ENCODE data around the gene WNT9A.
A peak's percentile ranks its signal among the peaks of the same experiment; 100 is the strongest.
"Not testable (repeated sequence)": the region's sequence is repeated elsewhere in the genome, so short reads cannot be mapped to it uniquely, and the experiment has no call there.

WNT9A gene, protein sequence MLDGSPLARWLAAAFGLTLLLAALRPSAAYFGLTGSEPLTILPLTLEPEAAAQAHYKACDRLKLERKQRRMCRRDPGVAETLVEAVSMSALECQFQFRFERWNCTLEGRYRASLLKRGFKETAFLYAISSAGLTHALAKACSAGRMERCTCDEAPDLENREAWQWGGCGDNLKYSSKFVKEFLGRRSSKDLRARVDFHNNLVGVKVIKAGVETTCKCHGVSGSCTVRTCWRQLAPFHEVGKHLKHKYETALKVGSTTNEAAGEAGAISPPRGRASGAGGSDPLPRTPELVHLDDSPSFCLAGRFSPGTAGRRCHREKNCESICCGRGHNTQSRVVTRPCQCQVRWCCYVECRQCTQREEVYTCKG

DNA sequence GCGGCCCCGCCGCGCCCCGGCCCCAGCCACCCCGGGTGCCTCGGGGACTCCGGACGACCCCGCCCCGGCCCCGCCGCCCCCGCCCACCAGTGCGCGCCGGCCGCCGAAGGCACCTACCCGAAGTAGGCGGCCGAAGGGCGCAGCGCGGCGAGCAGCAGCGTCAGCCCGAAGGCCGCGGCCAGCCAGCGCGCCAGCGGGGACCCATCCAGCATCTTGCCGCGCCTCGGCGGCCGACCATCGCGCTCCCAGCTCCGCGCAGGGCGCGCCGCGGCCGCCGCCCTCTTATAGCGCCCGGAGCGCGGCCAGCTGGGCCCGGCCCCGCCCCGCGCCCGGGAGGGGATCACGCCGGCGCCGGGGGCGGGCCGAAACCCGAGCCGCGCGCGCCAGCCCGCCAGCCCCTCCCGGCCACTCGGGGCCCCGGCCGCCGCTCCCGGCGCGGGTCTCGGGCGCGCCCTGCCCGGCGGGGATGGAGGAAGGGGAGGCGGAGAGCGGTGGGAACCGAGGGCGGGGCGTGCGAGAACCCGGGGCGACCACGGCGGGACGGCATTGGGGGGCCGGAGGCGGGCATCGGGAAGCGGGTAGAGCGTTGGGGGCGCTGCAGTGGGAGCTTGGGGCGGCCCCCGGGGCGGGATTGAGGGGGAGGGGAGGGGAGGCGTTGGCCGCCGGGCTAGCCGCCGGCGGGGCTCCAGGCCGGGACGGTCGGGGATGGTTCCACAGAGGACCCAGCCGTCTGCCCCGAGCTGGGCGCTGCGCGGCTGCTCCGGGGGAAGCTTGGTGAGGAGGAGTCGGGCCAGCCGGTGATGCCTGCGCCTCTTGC lies at the start of gene WNT9A:
Gene WNT9A, minus strand, starts transcription at position 257 of the 817 bp plus-strand sequence. Its CDS starts 45 bp downstream, at position 212.
- DNase-seq, result peak in 1 of 2 donors; percentile 9

GRCh38 chr1:227996187-227996950 lies 48.6 kb upstream of the WNT9A start:
- no peak for DNase-seq

DNA sequence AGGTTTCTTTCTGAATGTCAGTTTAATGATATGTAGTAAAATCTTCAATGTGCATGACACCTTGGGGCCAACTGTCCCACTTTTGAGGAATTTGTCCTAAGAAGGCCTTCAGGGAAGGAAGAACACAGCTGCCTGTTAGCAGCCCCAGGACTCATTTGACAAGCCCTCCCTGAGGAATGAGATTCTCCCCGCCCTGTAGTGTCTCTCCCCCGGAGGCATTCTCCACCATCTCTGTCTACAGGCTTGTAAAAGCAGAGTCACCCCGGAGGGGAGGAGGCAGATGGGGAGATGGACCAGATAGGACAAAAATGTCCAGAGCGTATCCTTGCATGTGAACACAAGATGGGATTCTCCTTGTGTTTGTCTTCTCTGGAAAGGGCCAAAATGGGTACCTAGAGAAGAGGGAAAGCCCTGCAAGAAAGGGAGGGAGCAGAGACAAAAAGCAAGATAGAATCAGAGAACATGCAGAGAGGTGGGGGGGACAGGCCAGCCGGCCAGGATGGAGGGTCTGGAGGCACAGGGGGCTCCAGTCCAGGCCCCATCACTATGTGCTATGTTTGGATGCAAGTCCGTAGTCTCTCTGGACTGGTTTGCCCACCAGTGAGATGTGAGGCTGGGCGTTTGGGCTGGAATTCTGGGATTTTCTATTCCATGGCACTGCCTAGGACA lies 47.0 kb upstream of the WNT9A start:
- no peak for DNase-seq

- DNase-seq, result no peak
Observed at GRCh38 chr1:227987181-227987580, 39.4 kb upstream of the WNT9A start.

- DNase-seq, result not testable (repeated sequence)
Observed at GRCh38 chr1:227975583-227976283, 28.0 kb upstream of the WNT9A start.

DNA sequence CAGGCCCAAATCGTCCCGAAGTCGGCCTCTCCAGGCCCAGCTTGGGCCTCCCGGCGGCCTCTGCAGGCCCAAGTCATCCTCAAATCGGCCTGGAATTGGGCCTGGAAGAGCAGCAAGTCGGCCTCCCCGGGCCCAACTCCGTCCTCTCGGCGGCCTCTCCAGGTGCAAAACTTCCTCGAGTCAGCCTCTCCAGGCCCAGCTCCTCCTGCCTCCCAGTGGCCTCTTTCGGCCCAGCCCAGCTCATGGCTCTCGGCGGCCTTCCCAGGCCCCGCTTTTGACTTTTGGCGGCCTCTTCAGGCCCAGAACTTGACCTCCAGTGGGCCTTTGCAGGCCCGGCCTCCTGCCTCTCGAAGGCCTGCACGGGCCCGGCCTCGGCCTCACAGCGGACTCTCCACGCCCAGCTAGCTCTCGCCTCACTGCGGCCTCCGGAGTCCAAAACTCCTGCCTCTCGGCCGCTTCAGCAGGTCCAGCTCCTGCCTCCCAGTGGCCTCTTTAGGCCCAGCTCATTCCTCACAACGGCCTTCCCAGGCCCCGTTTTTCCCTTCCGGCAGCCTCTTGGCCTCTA lies 26.1 kb upstream of the WNT9A start:
- not testable (repeated sequence) for DNase-seq

DNA sequence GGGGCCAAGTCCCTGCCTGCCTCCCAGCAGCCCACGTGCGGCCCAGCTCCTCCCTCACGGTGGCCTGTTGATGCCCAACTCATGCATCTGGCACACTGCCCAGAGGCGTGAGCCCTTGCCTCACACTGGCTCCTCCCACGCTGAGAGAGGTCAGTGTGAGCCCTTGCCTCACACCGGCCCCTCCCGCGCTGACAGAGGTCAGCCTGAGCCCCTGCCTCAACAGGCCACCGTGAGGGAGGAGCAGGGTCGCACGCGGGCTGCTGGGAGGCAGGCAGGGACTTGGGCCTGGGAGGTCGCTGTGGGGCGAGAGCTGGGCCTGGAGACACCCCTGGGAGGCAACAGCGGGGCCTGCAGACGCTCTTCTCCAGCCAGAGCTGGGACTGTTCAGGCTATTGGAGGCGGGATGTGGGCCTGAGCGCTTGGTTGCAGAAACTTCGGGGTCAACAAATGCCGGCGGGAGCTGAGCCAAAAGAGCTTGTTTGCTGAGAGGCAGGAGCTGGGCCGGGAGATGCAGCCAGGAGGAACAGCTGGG lies 25.2 kb upstream of the WNT9A start:
- DNase-seq, result not testable (repeated sequence)

DNA sequence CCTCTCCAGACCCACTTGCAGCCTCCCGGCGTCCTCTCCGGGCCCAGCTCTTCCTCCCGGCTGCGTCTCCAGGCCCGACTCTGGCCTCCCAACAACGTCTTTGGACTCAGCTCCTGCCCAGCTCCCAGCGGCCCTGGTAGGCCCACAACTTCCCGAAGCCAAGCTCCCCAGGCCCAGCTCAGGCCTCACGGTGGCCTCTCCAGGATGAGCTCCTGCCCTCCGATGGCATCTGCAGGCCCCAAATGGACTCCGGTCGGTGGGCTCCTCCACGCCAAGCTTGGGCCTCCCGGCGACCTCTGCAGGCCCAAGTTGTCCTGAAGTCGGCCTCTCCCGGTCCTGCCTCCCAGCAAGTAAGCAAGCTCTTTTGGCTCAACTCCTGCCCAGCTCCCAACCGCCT lies 24.5 kb upstream of the WNT9A start:
- DNase-seq, result not testable (repeated sequence)

DNA sequence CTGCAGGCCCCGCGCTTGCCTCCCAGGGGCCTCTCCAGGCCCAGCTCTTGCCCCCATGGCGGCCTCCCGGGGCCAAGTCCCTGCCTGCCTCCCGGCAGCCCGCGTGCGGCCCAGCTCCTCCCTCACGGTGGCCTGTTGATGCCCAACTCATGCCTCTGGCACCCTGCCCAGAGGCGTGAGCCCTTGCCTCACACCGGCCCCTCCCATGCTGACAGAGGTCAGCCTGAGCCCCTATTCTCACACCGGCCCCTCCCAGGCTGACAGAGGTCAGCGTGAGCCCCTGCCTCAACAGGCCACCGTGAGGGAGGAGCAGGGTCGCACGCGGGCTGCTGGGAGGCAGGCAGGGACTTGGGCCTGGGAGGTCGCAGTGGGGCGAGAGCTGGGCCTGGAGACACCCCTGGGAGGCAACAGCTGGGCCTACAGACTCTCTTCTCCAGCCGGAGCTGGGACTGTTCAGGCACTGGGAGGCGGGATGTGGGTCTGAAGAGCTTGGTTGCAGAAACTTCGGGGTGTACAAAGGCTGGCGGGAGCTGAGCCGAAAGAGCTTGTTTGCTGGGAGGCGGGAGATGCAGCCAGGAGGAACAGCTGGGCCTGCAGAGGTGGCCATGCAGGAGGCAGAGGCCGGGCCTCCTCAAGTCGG lies 24.0 kb upstream of the WNT9A start:
- DNase-seq, result not testable (repeated sequence)

GRCh38 chr1:227971216-227971615 lies 23.5 kb upstream of the WNT9A start:
- DNase-seq, result not testable (repeated sequence)

DNA sequence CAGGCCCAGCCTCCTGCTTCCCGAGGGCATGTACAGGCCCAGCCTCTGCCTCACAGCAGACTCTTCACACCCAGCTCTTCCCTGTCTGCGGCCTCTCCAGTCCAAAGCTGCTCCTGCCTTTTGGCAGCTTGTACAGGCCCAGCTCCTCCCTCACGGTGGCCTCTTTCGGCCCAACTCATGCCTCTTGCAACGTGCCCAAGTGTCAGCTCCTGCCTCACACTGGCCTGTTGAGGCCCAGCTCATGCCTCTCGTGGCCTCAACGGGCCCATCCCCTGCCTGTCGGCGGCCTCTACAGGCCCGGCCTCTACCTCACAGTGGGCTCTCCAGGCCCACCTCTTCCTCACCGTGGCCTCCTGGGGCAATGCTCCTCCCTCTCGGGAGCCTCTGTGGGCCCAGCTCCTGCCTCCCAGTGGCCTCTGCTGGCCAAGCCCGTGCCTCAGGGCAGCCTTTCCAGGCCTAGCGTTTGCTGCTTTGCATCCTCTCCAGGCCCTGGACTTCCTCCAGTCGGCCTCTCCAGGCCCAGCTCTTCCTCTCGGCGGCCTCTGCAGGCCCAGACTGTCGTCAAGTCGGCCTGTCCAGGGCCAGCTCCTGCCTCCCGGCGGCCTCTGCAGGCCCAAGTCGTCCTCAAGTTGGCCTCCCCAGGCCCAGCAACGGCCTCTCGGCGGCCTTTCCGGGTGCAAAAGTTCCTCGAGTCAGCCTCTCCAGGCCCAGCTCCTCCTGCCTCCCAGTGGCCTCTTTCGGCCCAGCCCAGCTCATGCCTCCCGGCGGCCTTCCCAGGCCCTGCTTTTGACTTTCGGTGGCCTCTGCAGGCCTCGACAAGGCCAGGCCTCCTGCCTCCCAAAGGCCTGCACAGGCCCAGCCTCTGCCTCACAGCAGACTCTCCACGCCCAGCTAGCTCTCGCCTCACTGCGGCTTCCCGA lies 22.6 kb upstream of the WNT9A start:
- DNase-seq, result not testable (repeated sequence)

DNA sequence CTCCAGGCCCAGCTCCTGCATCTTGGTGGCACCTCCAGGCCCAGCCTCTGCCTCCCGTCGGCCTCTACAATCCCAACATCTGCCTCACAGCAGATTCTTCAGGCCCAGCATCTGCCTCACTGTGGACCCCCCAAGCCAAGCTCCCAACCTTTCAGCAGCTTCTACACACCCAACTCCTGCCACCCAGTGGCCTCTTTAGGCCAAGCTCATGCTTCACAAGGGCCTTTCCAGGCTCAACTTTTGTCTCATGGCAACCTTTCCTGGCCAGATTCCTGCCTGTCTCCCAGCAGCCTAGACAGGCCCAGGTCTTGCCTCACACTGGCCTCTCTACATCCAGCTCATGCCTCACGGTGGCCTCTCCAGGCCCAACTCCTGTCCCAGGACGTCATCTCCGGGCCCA lies 20.1 kb upstream of the WNT9A start:
- not testable (repeated sequence) for DNase-seq

DNA sequence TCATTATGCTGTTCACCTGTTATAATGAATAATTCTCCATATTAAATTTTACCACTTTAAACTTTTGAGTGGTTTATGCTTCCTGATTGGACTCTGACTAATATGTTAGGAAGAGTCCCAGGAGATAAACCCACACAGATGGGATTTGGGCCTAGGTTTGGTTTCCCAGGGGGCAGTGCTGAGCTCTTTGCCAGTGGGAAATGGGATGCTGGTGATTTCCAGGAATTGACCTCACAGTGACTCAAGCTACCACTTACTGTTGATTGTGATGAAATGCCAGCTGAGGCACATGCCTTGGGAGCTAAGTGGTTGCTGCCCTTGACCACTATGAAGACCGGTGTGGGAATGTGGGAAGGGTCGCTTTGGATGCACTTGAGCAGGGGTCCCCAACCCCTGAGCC lies 19.0 kb upstream of the WNT9A start:
- not testable (repeated sequence) for DNase-seq

GRCh38 chr1:227961651-227962466 lies 14.1 kb upstream of the WNT9A start:
- DNase-seq, result no peak

DNA sequence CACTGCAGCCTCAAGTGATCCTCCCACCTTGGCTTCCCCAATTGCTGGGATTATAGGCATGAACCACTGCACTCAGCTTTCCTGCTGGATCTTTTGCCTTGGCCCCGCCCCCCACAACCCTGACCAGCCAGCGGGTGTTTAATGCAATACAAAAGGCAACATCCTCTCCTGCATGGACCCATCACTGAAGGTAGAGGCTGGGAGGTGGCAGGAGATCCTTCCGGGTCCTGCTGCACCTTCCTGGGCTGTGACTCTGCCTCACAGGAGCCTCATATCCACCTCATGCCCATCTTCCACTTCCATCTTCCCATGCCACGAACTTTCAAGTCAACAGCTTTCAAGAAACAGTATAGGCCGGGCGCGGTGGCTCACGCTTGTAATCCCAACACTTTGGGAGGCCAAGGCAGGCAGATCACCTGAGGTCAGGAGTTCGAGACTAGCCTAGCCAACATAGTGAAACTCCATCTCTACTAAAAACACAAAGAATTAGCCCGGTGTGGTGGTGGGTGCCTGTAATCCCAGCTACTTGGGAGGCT lies 11.7 kb upstream of the WNT9A start:
- no peak for DNase-seq

DNA sequence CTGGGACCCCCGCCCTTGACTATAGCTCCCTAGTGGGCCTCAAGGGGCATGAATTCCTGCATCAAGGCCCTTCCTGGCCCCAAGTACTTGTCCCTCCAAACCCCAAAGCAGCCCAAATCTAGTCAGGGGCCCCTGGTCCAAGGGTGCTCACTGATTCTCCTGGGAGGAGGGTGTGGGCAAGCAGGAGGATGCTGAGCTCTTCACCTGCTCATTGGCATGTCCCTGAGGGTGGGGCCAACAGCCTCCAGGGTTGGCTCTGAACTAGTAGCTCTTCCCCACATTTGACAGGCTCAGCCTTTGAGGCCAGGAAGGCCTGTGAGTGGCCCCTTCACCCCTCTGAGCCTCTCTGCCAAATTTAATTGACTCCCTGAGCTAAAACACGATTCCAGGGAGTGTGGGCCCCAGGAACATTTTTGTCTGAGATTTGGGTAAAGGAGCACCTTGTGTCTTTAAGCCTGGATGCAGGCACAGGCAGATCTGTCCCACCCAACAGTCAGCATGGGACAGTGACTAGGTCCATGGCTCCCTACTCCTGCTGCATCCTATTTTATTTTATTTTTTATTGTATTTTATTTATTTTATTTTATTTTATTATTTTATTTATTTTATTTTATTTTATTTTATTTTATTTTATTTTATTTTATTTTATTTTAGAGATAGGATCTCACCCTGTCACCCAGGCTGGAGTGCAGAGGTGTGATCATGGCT lies 11.0 kb upstream of the WNT9A start:
- no peak for DNase-seq

DNA sequence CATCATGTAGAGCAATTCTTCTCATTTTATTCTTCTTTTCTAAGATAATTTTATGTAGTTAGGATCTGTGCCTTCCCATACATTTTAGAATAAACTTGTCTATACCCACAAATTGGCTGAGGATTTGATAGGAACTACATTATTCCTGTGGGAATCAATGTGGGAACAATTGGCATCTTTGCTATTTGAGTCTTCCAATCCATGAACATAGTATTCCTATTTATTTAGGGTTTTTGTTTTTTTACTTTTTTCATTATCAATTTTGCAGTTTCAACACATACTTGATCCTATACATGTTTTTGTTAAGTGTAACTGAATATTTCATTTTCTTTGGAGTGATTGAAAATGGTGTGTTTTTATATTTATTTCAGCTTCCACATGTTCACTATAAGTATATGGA lies 8.1 kb upstream of the WNT9A start:
- DNase-seq, result no peak

All from stimulated activated CD4-positive, alpha-beta T cell treated with anti-CD3 and anti-CD28 coated beads, Interleukin-2, amount 100 ng/mL, for 48 hours (primary cell).